ENCODE results near the gene SOD2.
"Not testable (repeated sequence)": the region's sequence is repeated elsewhere in the genome, so short reads cannot be mapped to it uniquely, and the experiment has no call there.

SOD2 gene

DNA sequence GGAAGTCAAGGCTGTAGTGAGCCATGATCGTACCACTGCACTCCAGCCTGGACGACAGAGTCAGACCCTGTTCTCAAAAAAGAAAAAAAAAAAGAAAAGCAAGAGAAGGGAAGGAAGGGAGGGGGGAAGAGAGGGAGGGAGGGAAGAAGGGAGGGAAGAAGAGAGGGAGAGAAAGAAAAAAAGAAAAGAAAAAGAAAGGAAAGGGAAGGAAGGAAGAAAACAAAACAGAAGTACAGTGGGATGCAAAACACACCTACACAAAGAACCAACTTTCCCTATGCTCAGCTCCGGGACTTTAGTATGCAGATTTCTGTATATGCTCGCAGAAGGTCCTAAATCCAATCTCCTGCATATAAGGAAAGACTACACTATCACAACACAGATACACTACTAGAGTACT is 31.7 kb upstream of the SOD2 start:
- Histone ChIP-seq H3K27ac (ENCODE audit: low read depth, low read length) (no peak overlapping the region), H3K36me3 (ENCODE audit: low read length) (peaks cover 13% of the 10 kb centered on the region; the same call in 1 of the 2 replicates), H3K4me3 (ENCODE audit: insufficient read depth, low read length, poor library complexity, severe bottlenecking) (no peak overlapping the region), H2AFZ (ENCODE audit: low read depth, low read length, severe bottlenecking) (no peak overlapping the region), H3K27me3 (ENCODE audit: low read length) (no peaks in the 10 kb centered on the region), H3K79me2 (ENCODE audit: insufficient read depth, low read length) (peaks cover 76% of the 10 kb centered on the region), H3K9me2 (replicated peaks; ENCODE audit: insufficient read depth, low read length) (no peaks in the 10 kb centered on the region), H3K9me3 (ENCODE audit: insufficient read depth, low read length) (no peaks in the 10 kb centered on the region), H3K4me2 (ENCODE audit: low read depth, low read length, poor library complexity, severe bottlenecking) (peak overlapping the region; percentile 95), H3K9ac (ENCODE audit: low read length) (peak overlapping the region; percentile 16; the same call in 1 of the 2 replicates), H4K20me1 (ENCODE audit: low read depth, low read length) (peaks cover 16% of the 10 kb centered on the region), H3F3A (ENCODE audit: insufficient read depth) (no peaks in the 10 kb centered on the region; the same call in 1 of the 2 replicates)
- no peak for TF ChIP-seq EZH2phosphoT487 (conservative IDR thresholded peaks at IDR 0.05; ENCODE audit: low read length)
- TF ChIP-seq, protein P1, sequence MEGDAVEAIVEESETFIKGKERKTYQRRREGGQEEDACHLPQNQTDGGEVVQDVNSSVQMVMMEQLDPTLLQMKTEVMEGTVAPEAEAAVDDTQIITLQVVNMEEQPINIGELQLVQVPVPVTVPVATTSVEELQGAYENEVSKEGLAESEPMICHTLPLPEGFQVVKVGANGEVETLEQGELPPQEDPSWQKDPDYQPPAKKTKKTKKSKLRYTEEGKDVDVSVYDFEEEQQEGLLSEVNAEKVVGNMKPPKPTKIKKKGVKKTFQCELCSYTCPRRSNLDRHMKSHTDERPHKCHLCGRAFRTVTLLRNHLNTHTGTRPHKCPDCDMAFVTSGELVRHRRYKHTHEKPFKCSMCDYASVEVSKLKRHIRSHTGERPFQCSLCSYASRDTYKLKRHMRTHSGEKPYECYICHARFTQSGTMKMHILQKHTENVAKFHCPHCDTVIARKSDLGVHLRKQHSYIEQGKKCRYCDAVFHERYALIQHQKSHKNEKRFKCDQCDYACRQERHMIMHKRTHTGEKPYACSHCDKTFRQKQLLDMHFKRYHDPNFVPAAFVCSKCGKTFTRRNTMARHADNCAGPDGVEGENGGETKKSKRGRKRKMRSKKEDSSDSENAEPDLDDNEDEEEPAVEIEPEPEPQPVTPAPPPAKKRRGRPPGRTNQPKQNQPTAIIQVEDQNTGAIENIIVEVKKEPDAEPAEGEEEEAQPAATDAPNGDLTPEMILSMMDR (IDR thresholded peaks at IDR 0.05; ENCODE audit: insufficient read depth, low read length, poor library complexity, severe bottlenecking), result no peak

DNA sequence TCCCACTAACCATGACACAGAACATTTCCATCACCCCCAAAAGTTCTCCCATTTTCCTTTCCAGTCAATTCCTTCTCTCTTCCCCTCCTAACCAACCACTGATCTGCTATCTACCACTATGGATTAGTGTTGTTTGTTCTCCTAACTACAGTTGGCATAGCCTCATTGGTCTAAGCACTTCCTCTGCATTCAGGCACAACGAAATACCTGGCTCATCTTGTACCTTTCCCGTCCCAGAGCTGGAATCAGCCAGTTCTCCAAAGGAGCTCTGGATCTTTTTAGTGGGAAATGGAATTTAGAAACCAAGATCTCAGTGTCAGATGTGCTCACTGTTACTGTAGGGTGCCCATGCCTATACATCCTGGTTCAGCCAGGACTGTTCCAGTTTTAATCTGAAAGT is 30.2 kb upstream of the SOD2 start:
- H3K79me2 ChIP-seq (ENCODE audit: insufficient read depth, low read length), result peaks cover 61% of the 10 kb centered on the region
- H3K4me3 ChIP-seq (ENCODE audit: insufficient read depth, low read length, poor library complexity, severe bottlenecking), result no peak overlapping the region
- no peak overlapping the region for H3K9ac ChIP-seq (ENCODE audit: low read length)

DNA sequence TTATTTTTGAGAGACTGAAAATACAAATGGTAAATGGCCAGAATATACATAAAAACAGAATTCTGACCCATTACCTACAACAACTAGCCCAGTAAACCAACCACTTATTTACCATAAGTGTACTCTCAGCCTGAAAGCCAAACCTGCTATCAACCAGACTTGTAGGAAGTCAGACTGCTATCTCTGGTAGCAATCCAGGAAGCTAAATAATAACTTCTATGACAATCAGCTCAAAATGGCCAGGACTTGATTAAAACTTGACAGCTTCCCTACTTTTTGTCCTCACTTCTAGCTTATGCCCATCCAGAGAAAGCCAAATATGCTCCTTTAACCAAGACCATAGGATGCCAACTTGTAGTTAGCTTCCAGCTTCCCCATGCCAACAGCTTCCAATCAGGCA is 29.6 kb upstream of the SOD2 start:
- no peak for TF ChIP-seq EZH2phosphoT487 (conservative IDR thresholded peaks at IDR 0.05; ENCODE audit: low read length)
- TF ChIP-seq, protein P1 (IDR thresholded peaks at IDR 0.05; ENCODE audit: insufficient read depth, low read length, poor library complexity, severe bottlenecking), result no peak
- no peaks in the 10 kb centered on the region for H4K20me1 ChIP-seq (ENCODE audit: low read depth, low read length)
- no peaks in the 10 kb centered on the region for H3K9me3 ChIP-seq (ENCODE audit: insufficient read depth, low read length)
- peak overlapping the region; percentile 33; the same call in 1 of the 2 replicates for H3K27ac ChIP-seq (ENCODE audit: low read depth, low read length)
- no peaks in the 10 kb centered on the region for H3K36me3 ChIP-seq (ENCODE audit: low read length)
- H3K9ac ChIP-seq (ENCODE audit: low read length), result no peak overlapping the region
- H2AFZ ChIP-seq (ENCODE audit: low read depth, low read length, severe bottlenecking), result no peak overlapping the region
- H3K27me3 ChIP-seq (ENCODE audit: low read length), result no peaks in the 10 kb centered on the region
- H3K4me2 ChIP-seq (ENCODE audit: low read depth, low read length, poor library complexity, severe bottlenecking), result no peak overlapping the region
- H3F3A ChIP-seq (ENCODE audit: insufficient read depth), result no peaks in the 10 kb centered on the region; the same call in 1 of the 2 replicates
- peaks cover 58% of the 10 kb centered on the region for H3K79me2 ChIP-seq (ENCODE audit: insufficient read depth, low read length)
- H3K9me2 ChIP-seq (replicated peaks; ENCODE audit: insufficient read depth, low read length), result no peaks in the 10 kb centered on the region
- H3K4me3 ChIP-seq (ENCODE audit: insufficient read depth, low read length, poor library complexity, severe bottlenecking), result no peak overlapping the region

More for the DNA sequence above, 30.2 kb upstream of the SOD2 start:
- Histone ChIP-seq H2AFZ (ENCODE audit: low read depth, low read length, severe bottlenecking) (no peak overlapping the region), H3K4me2 (ENCODE audit: low read depth, low read length, poor library complexity, severe bottlenecking) (no peak overlapping the region), H3K9me3 (ENCODE audit: insufficient read depth, low read length) (no peaks in the 10 kb centered on the region), H3K27me3 (ENCODE audit: low read length) (no peaks in the 10 kb centered on the region), H3K36me3 (ENCODE audit: low read length) (peaks cover 3% of the 10 kb centered on the region; the same call in 1 of the 2 replicates), H4K20me1 (ENCODE audit: low read depth, low read length) (0 out of 2 replicates have a peak, but pooled peaks cover 3% of the 10 kb centered on the region), H3F3A (ENCODE audit: insufficient read depth) (no peaks in the 10 kb centered on the region; the same call in 1 of the 2 replicates), H3K9me2 (replicated peaks; ENCODE audit: insufficient read depth, low read length) (no peaks in the 10 kb centered on the region), H3K27ac (ENCODE audit: low read depth, low read length) (no peak overlapping the region)
- TF ChIP-seq, protein P1 (IDR thresholded peaks at IDR 0.05; ENCODE audit: insufficient read depth, low read length, poor library complexity, severe bottlenecking), result no peak
- TF ChIP-seq EZH2phosphoT487 (conservative IDR thresholded peaks at IDR 0.05; ENCODE audit: low read length), result no peak

DNA sequence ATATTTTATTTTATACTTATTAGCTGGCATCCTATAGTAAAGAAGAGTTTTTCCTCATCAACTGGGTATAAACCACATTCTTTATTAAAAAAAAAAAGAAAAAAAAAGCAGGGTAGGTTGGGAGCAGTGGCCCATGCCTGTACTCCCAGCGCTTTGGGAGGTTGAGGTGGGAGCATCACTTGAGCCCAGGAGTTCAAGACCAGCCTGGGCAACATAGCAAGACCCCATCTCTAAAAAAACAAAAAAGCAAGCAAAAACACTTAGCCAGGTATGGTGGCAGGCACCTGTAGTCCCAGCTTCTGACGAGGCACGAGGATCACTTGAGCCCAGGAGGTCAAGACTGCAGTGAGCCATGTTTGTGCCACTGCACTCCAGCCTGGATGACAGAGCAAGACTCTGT is 28.9 kb upstream of the SOD2 start:
- not testable (repeated sequence) for H4K20me1 ChIP-seq (ENCODE audit: low read depth, low read length); H3K27ac ChIP-seq (ENCODE audit: low read depth, low read length); H3K36me3 ChIP-seq (ENCODE audit: low read length); H3K27me3 ChIP-seq (ENCODE audit: low read length); H3F3A ChIP-seq (ENCODE audit: insufficient read depth); H3K4me3 ChIP-seq (ENCODE audit: insufficient read depth, low read length, poor library complexity, severe bottlenecking); H3K9me3 ChIP-seq (ENCODE audit: insufficient read depth, low read length); H2AFZ ChIP-seq (ENCODE audit: low read depth, low read length, severe bottlenecking); H3K9ac ChIP-seq (ENCODE audit: low read length); H3K9me2 ChIP-seq (replicated peaks; ENCODE audit: insufficient read depth, low read length); H3K4me2 ChIP-seq (ENCODE audit: low read depth, low read length, poor library complexity, severe bottlenecking)
- peaks cover 58% of the 10 kb centered on the region for H3K79me2 ChIP-seq (ENCODE audit: insufficient read depth, low read length)
